Natural killer cell (primary cell): ENCODE measurements around the gene COL16A1. TPM values are rescaled to one million over a fixed set of nuclear protein-coding genes. Genes with fewer than 3 reads are reported as not detected.

Source experiments
- ATAC-seq, 3 donors: fragments of 150-1000 bp in 2 of 3; fragments of 200-7000 bp in 1 of 3; cut with Tn5 transposase; 1 replicate in 1 of 3; 2 replicates in 2 of 3; pipeline ENCODE4 v1.10.0; 2021; ENCODE audit warnings: mild to moderate bottlenecking in 2 of 3, moderate library complexity in 2 of 3
- DNase-seq, 2 donors: peaks; one replicate each; pipeline versions ENCODE4 v3.0.0 to v3.0.0-alpha.2; 2013 to 2021; ENCODE audit warnings: mixed read lengths in 1 of 2
- H3K27ac ChIP-seq: one replicate; pipeline ENCODE4 v1.5.1; 2013; ENCODE audit warnings: mild to moderate bottlenecking, low read length
- H3K27me3 ChIP-seq: one replicate; pipeline ENCODE4 v1.6.1; 2013; ENCODE audit warnings: low read length; ENCODE audit not compliant: control insufficient read depth, insufficient read depth
- H3K36me3 ChIP-seq: one replicate; pipeline ENCODE4 v1.6.1; 2013; ENCODE audit warnings: low read length; ENCODE audit not compliant: control insufficient read depth, insufficient read depth
- H3K4me1 ChIP-seq: one replicate; pipeline ENCODE4 v1.6.1; 2013; ENCODE audit warnings: low read length; ENCODE audit not compliant: control insufficient read depth, insufficient read depth
- H3K4me3 ChIP-seq: one replicate; pipeline ENCODE4 v1.5.1; 2013; ENCODE audit warnings: low read length
- H3K9me3 ChIP-seq: one replicate; pipeline ENCODE4 v1.6.1; 2013; ENCODE audit warnings: low read length; ENCODE audit not compliant: control insufficient read depth, insufficient read depth
- H3K27ac Mint-ChIP-seq, 2 donors: one replicate each; pipeline ENCODE4 v1.8.0; 2022; ENCODE audit warnings: mild to moderate bottlenecking in 2 of 2, mixed read lengths in 2 of 2, moderate library complexity in 1 of 2
- H3K27me3 Mint-ChIP-seq, 2 donors: one replicate each; pipeline ENCODE4 v1.8.0; 2022; ENCODE audit warnings: low read depth in 2 of 2, mixed read lengths in 2 of 2
- H3K36me3 Mint-ChIP-seq: one replicate; pipeline ENCODE4 v1.8.0; 2022; ENCODE audit warnings: mixed read lengths
- H3K4me1 Mint-ChIP-seq, 2 donors: one replicate each; pipeline ENCODE4 v1.8.0; 2022; ENCODE audit warnings: mixed read lengths in 2 of 2
- H3K4me3 Mint-ChIP-seq: one replicate; pipeline ENCODE4 v1.8.0; 2022; ENCODE audit warnings: mild to moderate bottlenecking, moderate library complexity, mixed read lengths
- H3K9me3 Mint-ChIP-seq, 2 donors: one replicate each; pipeline ENCODE4 v1.8.0; 2022; ENCODE audit warnings: mixed read lengths in 2 of 2
- WGBS: methylation state at CpG from one replicate; pipeline ENCODE4 v1.1.7; 2013; ENCODE audit warnings: missing lambda C conversion rate; ENCODE audit not compliant: insufficient coverage; 5-methylcytosine and 5-hydroxymethylcytosine counted together
- intact Hi-C: fragments of 100-400 bp; cut with micrococcal nuclease; formaldehyde crosslinking; loops from one replicate; pipeline ENCODE4 v1.14.2; 2022
- total RNA-seq, 4 donors: library from RNA; stranded (reverse); fragments of 120-200 nt in 1 of 4; gene quantifications; one replicate each; pipeline versions ENCODE4 v1.2.3 to v1.2.4, GENCODE V29; 2013 to 2022
- TF ChIP-seq, protein P1 (sequence below): fragments of 200-600 bp; IDR thresholded peaks from one replicate; pipeline ENCODE4 v1.8.0; 2022; ENCODE audit warnings: antibody characterized with exemption

COL16A1 gene
- total RNA-seq, 3 donors from 2014 or later (not counting 1 experiment from before 2014, with no cell fraction given), result 0.14 TPM; not detected in 2

DNA sequence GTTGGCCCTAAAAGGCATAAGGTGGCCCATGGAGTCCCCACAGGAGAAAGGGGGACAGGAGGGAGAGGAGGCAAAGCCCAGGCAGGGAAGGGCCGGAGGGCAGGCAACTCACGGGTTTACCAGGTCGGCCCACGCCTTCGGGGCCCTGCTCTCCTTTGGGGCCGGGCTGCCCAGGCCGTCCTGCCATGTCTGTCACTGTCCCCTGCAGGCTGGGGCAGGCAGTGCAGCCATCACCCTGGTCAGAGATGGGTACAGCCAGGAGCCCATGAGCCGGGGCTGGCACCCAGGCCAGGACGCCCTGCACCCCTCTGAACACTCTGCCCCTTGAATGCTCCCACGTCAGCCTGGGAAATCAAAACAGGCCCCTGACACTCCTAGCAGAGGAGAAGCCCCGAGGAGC lies 19.8 kb downstream of the COL16A1 start:
- H3K9me3 ChIP-seq, result no peaks in the 10 kb centered on the region
- Mint-ChIP-seq H3K27ac (no peak overlapping the region), H3K4me3 (no peak overlapping the region), H3K4me1 (peaks cover 0 to 11% of the 10 kb centered on the region in 2 donors), H3K9me3 (no peaks in the 10 kb centered on the region), H3K36me3 (no peaks in the 10 kb centered on the region), H3K27me3 (peaks cover 0 to 8% of the 10 kb centered on the region in 2 donors)
- H3K4me3 ChIP-seq, result no peak overlapping the region
- WGBS, result 85% methylated on average over 11 of the region's 11 CpGs
- peak in 1 of 3 donors; percentile 50 for ATAC-seq
- intact Hi-C loops, result no loop called here
- H3K36me3 ChIP-seq, result no peaks in the 10 kb centered on the region
- no peak overlapping the region for H3K27ac ChIP-seq
- no peak for DNase-seq
- peaks cover 4% of the 10 kb centered on the region for H3K4me1 ChIP-seq
- TF ChIP-seq, protein P1, sequence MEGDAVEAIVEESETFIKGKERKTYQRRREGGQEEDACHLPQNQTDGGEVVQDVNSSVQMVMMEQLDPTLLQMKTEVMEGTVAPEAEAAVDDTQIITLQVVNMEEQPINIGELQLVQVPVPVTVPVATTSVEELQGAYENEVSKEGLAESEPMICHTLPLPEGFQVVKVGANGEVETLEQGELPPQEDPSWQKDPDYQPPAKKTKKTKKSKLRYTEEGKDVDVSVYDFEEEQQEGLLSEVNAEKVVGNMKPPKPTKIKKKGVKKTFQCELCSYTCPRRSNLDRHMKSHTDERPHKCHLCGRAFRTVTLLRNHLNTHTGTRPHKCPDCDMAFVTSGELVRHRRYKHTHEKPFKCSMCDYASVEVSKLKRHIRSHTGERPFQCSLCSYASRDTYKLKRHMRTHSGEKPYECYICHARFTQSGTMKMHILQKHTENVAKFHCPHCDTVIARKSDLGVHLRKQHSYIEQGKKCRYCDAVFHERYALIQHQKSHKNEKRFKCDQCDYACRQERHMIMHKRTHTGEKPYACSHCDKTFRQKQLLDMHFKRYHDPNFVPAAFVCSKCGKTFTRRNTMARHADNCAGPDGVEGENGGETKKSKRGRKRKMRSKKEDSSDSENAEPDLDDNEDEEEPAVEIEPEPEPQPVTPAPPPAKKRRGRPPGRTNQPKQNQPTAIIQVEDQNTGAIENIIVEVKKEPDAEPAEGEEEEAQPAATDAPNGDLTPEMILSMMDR, result peak; percentile 26
- H3K27me3 ChIP-seq, result no peaks in the 10 kb centered on the region

DNA sequence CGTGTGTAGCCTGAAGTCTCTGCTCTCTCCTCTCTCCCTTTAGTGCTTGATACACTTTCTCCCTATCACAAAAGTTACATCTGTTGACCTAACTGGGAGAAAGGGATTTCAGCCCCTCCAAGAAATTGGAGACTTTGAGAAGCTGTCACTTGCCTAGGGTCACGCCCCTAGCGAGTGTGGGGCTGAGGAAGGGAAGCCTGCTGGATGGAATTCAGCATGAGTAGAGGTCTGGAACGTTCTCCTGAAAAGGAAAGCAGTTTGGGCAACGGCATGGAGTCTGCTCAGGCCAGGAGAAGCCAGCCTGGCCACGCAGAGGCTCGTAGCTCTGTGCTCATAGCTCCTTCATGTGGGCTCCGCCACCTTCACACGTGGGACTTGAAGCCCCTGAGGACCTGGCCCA lies 22.4 kb downstream of the COL16A1 start:
- ATAC-seq (no peak), DNase-seq (no peak)
- H3K4me3 Mint-ChIP-seq, result no peak overlapping the region
- 77% methylated on average over 9 of the region's 9 CpGs for WGBS
- H3K4me1 ChIP-seq, result peaks cover 4% of the 10 kb centered on the region
- peaks cover under 1 to 6% of the 10 kb centered on the region in 2 donors for H3K27me3 Mint-ChIP-seq
- no peaks in the 10 kb centered on the region for H3K27me3 ChIP-seq
- H3K36me3 ChIP-seq, result no peaks in the 10 kb centered on the region
- intact Hi-C loops, result no loop called here
- no peaks in the 10 kb centered on the region for H3K36me3 Mint-ChIP-seq
- TF ChIP-seq, protein P1, result no peak
- H3K4me3 ChIP-seq, result no peak overlapping the region
- no peak overlapping the region for H3K27ac Mint-ChIP-seq
- peaks cover 0 to 11% of the 10 kb centered on the region in 2 donors for H3K4me1 Mint-ChIP-seq
- H3K9me3 ChIP-seq, result no peaks in the 10 kb centered on the region
- H3K27ac ChIP-seq, result no peak overlapping the region
- H3K9me3 Mint-ChIP-seq, result no peaks in the 10 kb centered on the region

DNA sequence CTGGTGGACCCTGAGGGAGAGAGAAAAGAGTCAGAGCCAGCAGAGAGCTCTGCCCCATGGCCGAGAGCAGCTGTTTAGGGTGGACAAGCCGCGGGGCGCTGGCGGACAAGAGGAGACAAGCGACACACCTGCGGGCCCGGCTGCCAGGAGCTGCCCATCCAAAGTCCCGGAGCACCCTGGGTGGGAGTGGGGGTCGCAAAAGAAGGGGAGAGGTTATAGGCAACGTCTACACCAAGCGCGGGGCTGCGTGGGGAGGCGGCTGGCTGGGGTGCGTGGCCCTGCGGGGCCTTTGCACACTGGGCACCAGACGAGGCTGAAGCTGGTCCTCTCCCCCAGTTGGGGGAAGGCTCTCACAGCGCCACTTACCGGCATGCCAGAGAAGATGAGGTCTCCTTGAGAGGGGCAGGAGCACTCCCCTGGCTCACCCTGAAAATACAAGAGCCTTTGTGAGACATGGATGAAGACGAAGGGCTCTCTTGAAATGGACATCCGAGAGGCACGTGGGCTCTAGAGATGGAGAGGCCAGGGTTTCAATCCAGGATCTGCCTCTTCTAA lies 24.1 kb downstream of the COL16A1 start:
- TF ChIP-seq, protein P1, result no peak
- peaks cover 0 to 6% of the 10 kb centered on the region in 2 donors for H3K27me3 Mint-ChIP-seq
- H3K27ac ChIP-seq, result no peak overlapping the region
- H3K4me1 Mint-ChIP-seq, result peaks cover 0 to 2% of the 10 kb centered on the region in 2 donors
- no peaks in the 10 kb centered on the region for H3K9me3 ChIP-seq
- no peak for DNase-seq
- H3K27me3 ChIP-seq, result no peaks in the 10 kb centered on the region
- peaks cover under 1% of the 10 kb centered on the region for H3K4me1 ChIP-seq
- H3K36me3 ChIP-seq, result no peaks in the 10 kb centered on the region
- ATAC-seq, result no peak
- no peaks in the 10 kb centered on the region for H3K9me3 Mint-ChIP-seq
- no peaks in the 10 kb centered on the region for H3K36me3 Mint-ChIP-seq
- no peak overlapping the region for H3K4me3 Mint-ChIP-seq
- H3K27ac Mint-ChIP-seq, result no peak overlapping the region
- H3K4me3 ChIP-seq, result no peak overlapping the region
- 86% methylated on average over 23 of the region's 23 CpGs for WGBS
- intact Hi-C loops, result no loop called here

DNA sequence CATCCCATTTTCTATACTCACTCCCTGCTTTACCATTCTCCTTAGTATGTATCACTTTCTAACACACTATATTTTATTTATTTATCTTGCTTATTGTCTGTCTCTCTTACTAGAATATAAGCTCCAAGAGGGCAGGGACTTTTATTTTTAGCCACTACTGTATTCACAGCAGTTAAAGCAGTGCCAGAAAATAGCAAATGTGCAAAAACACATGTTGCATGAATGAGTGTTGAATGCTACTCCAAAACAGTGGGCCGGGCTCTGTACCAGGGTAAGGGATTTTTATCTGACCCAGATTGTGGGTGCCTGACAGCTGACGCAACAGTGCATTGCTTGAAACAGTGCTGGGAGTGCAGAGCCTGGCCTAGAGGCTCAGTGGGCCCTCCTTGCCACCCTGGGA lies 24.7 kb downstream of the COL16A1 start:
- Mint-ChIP-seq H3K36me3 (no peaks in the 10 kb centered on the region), H3K27me3 (peaks cover 0 to 6% of the 10 kb centered on the region in 2 donors), H3K9me3 (no peaks in the 10 kb centered on the region), H3K27ac (no peak overlapping the region), H3K4me3 (no peak overlapping the region), H3K4me1 (no peaks in the 10 kb centered on the region)
- intact Hi-C loops, result no loop called here
- DNase-seq (no peak), ATAC-seq (no peak)
- Histone ChIP-seq H3K4me1 (no peaks in the 10 kb centered on the region), H3K9me3 (no peaks in the 10 kb centered on the region), H3K27ac (no peak overlapping the region), H3K36me3 (no peaks in the 10 kb centered on the region), H3K4me3 (no peak overlapping the region), H3K27me3 (no peaks in the 10 kb centered on the region)
- TF ChIP-seq, protein P1, result no peak
- WGBS, result 41% methylated on average over 2 of the region's 2 CpGs
